Measurements from ENCODE around the gene PARD6B. TPM values are rescaled to one million over a fixed set of nuclear protein-coding genes. Genes with fewer than 3 reads are reported as not detected.
A peak's percentile ranks its signal among the peaks of the same experiment; 100 is the strongest.

Gene PARD6B
- total and polyA plus RNA-seq, 2 of the 13 experiments (the other 11 are each of a cell fraction or from before 2014, with no cell fraction given): 6.9 to 22.2 TPM

GRCh38 chr20:50743087-50743486 lies 11.7 kb downstream of the PARD6B start:
- FAIRE-seq: no peak
- DNase-seq (ENCODE audit: low spot score): no peak
- intact Hi-C loops (cut with micrococcal nuclease; ENCODE audit: unreplicated experiment) (loop anchor here (5.0 kb wide), 1 partner anchor 66 kb away; no protein-coding TSS in a partner anchor), in situ Hi-C loops (cut with HindIII; ENCODE audit: extremely low pct_ligation_motif_present, low pct_unique_long_range_greater_than_20kb) (loop anchor here (25.0 kb wide), 1 partner anchor 106 kb away; no protein-coding TSS in a partner anchor)
- TF ChIP-seq SUZ12 (IDR thresholded peaks at IDR 0.05; ENCODE audit: low read depth, low read length) (no peak), LCORL (IDR thresholded peaks at IDR 0.05) (no peak), LCORL (CRISPR knock-in tag; IDR thresholded peaks at IDR 0.05) (no peak), CBX1 (IDR thresholded peaks at IDR 0.05; ENCODE audit: low read depth) (no peak), HOXA9 (CRISPR knock-in tag; IDR thresholded peaks at IDR 0.05; ENCODE audit: borderline replicate concordance) (0 out of 2 replicates have a peak, but pooled peaks have one; percentile 45), CEBPB (IDR thresholded peaks at IDR 0.05; ENCODE audit: borderline replicate concordance, low read depth, low read length) (no peak), YEATS4 (CRISPR knock-in tag; IDR thresholded peaks at IDR 0.05; ENCODE audit: borderline replicate concordance) (no peak), ZC3H13 (CRISPR knock-in tag; IDR thresholded peaks at IDR 0.05) (0 out of 2 replicates have a peak, but pooled peaks have one; percentile 27), ZNF780A (CRISPR knock-in tag; IDR thresholded peaks at IDR 0.05) (peak; percentile 30; the same call in 1 of the 2 replicates)
- no TSS peak for BruUV-seq (replicated peaks)
- H4K20me1 ChIP-seq (ENCODE audit: insufficient read depth, low read length): no peaks in the 10 kb centered on the region
- no peak overlapping the region for H2AFZ ChIP-seq (ENCODE audit: low read length)
- H3K79me2 ChIP-seq (ENCODE audit: insufficient read depth, low read length): peaks cover 73% of the 10 kb centered on the region
- WGBS (ENCODE audit: low lambda C conversion rate): 90% methylated on average over 4 of the region's 4 CpGs
- H3K27me3 ChIP-seq (ENCODE audit: control insufficient read depth in 1 of 2, insufficient read depth in 2 of 2, low read length in 2 of 2): no peaks in the 10 kb centered on the region
- CTCF ChIA-PET (ENCODE audit: low intra/inter-chr PET ratio, low total read pairs): no interaction called here
- peaks cover 0 to 16% of the 10 kb centered on the region in 2 experiments for H3K36me3 ChIP-seq (replicated peaks in 1 of 2; ENCODE audit: control insufficient read depth in 1 of 2, insufficient read depth in 2 of 2, low read length in 2 of 2)
- H3K4me2 ChIP-seq (ENCODE audit: low read depth, low read length): no peak overlapping the region
- POLR2A ChIA-PET: interaction anchor here (1.0 to 5.0 kb wide), 4 partner anchors 10 to 107 kb away, joined by 4 to 65 read pairs (median 30); partner anchors contain the start of gene PARD6B
- peak overlapping the region; percentile 9 for H3K27ac ChIP-seq (ENCODE audit: extremely low read length, insufficient read depth, low read length)
- no peak overlapping the region for H3K4me3 ChIP-seq (replicated peaks in 1 of 3; ENCODE audit: insufficient read depth in 1 of 3, low read depth in 2 of 3, low read length in 3 of 3)
- H3K9ac ChIP-seq (ENCODE audit: insufficient read depth, low read depth, low read length): no peak overlapping the region
- no peak for ATAC-seq
- H3K9me3 ChIP-seq (ENCODE audit: low read length): no peaks in the 10 kb centered on the region
- peaks cover 98% of the 10 kb centered on the region for H3K4me1 ChIP-seq (ENCODE audit: insufficient read depth, low read length)

Data from HepG2 (cell line).